ENCODE results near the gene SIVA1. TPM values are rescaled to one million over a fixed set of nuclear protein-coding genes. Genes with fewer than 3 reads are reported as not detected.

The SIVA1 gene
- total RNA-seq, 2 donors from 2014 or later, result 111 to 130 TPM

GRCh38 chr14:104787736-104788135 is 34.8 kb downstream of the SIVA1 start:
- no peaks in the 10 kb centered on the region for H3K9me3 ChIP-seq
- intact Hi-C loops (cut with DNase I), result no loop called here
- ATAC-seq (no peak), DNase-seq (peak in 1 of 4 donors; percentile 55)
- TF ChIP-seq POLR2A (IDR thresholded peaks at IDR 0.05) (no peak), CTCF (IDR thresholded peaks at IDR 0.05) (no peak)
- peaks cover 0 to 2% of the 10 kb centered on the region in 2 donors for H3K36me3 ChIP-seq (replicated peaks in 1 of 2; ENCODE audit: insufficient read depth in 1 of 2, low read depth in 2 of 2)
- peak overlapping the region in 2 of 4 donors; percentile 13 to 31 for H3K27ac ChIP-seq
- peaks cover 70% of the 10 kb centered on the region for H3K4me1 ChIP-seq
- whole genome bisulfite sequencing, 2 donors, result 76 to 83% methylated on average over 5 to 7 of the region's 7 CpGs
- H3K27me3 ChIP-seq, result no peaks in the 10 kb centered on the region
- no peak overlapping the region for H3K4me3 ChIP-seq

- H3K4me3 ChIP-seq, result no peak overlapping the region
- no peaks in the 10 kb centered on the region for H3K27me3 ChIP-seq
- intact Hi-C loops (cut with DNase I), result no loop called here
- 54 to 94% methylated on average over 5 to 14 of the region's 14 CpGs for WGBS, 2 donors
- peak overlapping the region in 1 of 4 donors; percentile 31 for H3K27ac ChIP-seq
- DNase-seq (no peak), ATAC-seq (no peak)
- TF ChIP-seq CTCF (IDR thresholded peaks at IDR 0.05), result no peak
- no peak for TF ChIP-seq POLR2A (IDR thresholded peaks at IDR 0.05)
- H3K9me3 ChIP-seq, result no peaks in the 10 kb centered on the region
- peaks cover 0 to 2% of the 10 kb centered on the region in 2 donors for H3K36me3 ChIP-seq (replicated peaks in 1 of 2; ENCODE audit: insufficient read depth in 1 of 2, low read depth in 2 of 2)
- peaks cover 76% of the 10 kb centered on the region for H3K4me1 ChIP-seq
These were observed 35.3 kb downstream of the SIVA1 start for GRCh38 chr14:104788161-104788818.

- 60 to 79% methylated on average over 16 to 34 of the region's 39 CpGs for WGBS, 2 donors
- intact Hi-C loops (cut with DNase I), result no loop called here
- peaks cover 0 to 2% of the 10 kb centered on the region in 2 donors for H3K36me3 ChIP-seq (replicated peaks in 1 of 2; ENCODE audit: insufficient read depth in 1 of 2, low read depth in 2 of 2)
- no peak overlapping the region for H3K4me3 ChIP-seq
- H3K27me3 ChIP-seq, result no peaks in the 10 kb centered on the region
- no peaks in the 10 kb centered on the region for H3K9me3 ChIP-seq
- ATAC-seq (no peak), DNase-seq (peak in 1 of 4 donors; percentile 40)
- H3K4me1 ChIP-seq, result peaks cover 83% of the 10 kb centered on the region
- peak overlapping the region in 1 of 4 donors; percentile 57 for H3K27ac ChIP-seq
- TF ChIP-seq POLR2A (IDR thresholded peaks at IDR 0.05), result no peak
- no peak for TF ChIP-seq CTCF (IDR thresholded peaks at IDR 0.05)
These were observed 36.1 kb downstream of the SIVA1 start for GRCh38 chr14:104788873-104789663.

- Histone ChIP-seq H3K4me1 (peaks cover 78% of the 10 kb centered on the region), H3K27me3 (no peaks in the 10 kb centered on the region), H3K4me3 (no peak overlapping the region), H3K27ac (peak overlapping the region in 2 of 4 donors; percentile 22 to 57), H3K36me3 (replicated peaks in 1 of 2; ENCODE audit: insufficient read depth in 1 of 2, low read depth in 2 of 2) (peaks cover 0 to 2% of the 10 kb centered on the region in 2 donors), H3K9me3 (no peaks in the 10 kb centered on the region)
- no peak for TF ChIP-seq CTCF (IDR thresholded peaks at IDR 0.05)
- TF ChIP-seq POLR2A (IDR thresholded peaks at IDR 0.05), result peak in 1 of 3 donors; percentile 30
- DNase-seq, result peak in 2 of 4 donors; percentile 68 to 75
- ATAC-seq, result no peak
- intact Hi-C loops (cut with DNase I), result no loop called here
- 69 to 78% methylated on average over 16 to 29 of the region's 31 CpGs for WGBS, 2 donors
These were observed 37.1 kb downstream of the SIVA1 start for GRCh38 chr14:104789752-104790743.
